ENCODE data around the gene GOLGA6C. TPM values are rescaled to one million over a fixed set of nuclear protein-coding genes. Genes with fewer than 3 reads are reported as not detected.

GOLGA6C gene
- total RNA-seq, 4 donors from 2014 or later, result not detected

GRCh38 chr15:75230016-75230343 is 28.2 kb upstream of the GOLGA6C start:
- no peak for TF ChIP-seq CTCF (IDR thresholded peaks at IDR 0.05)
- DNase-seq (ENCODE audit: low spot score) (no peak), ATAC-seq (ENCODE audit: low FRiP score) (no peak)

GRCh38 chr15:75230551-75231371 is 27.4 kb upstream of the GOLGA6C start:
- ATAC-seq (ENCODE audit: low FRiP score) (no peak), DNase-seq (ENCODE audit: low spot score) (no peak)
- no peak for TF ChIP-seq CTCF (IDR thresholded peaks at IDR 0.05)

- no peak for DNase-seq (ENCODE audit: low spot score)
- no peak for TF ChIP-seq CTCF (IDR thresholded peaks at IDR 0.05)
- ATAC-seq (ENCODE audit: low FRiP score), result no peak
These were observed 26.3 kb upstream of the GOLGA6C start for GRCh38 chr15:75231836-75232235.

GRCh38 chr15:75232252-75232813 is 25.8 kb upstream of the GOLGA6C start:
- no peak for TF ChIP-seq CTCF (IDR thresholded peaks at IDR 0.05)
- DNase-seq (ENCODE audit: low spot score) (no peak), ATAC-seq (ENCODE audit: low FRiP score) (no peak)

GRCh38 chr15:75232826-75233503 is 25.2 kb upstream of the GOLGA6C start:
- no peak for DNase-seq (ENCODE audit: low spot score)
- no peak for TF ChIP-seq CTCF (IDR thresholded peaks at IDR 0.05)
- ATAC-seq (ENCODE audit: low FRiP score), result no peak

- TF ChIP-seq CTCF (IDR thresholded peaks at IDR 0.05), result no peak
- DNase-seq (ENCODE audit: low spot score) (no peak), ATAC-seq (ENCODE audit: low FRiP score) (no peak)
These were observed 24.5 kb upstream of the GOLGA6C start for GRCh38 chr15:75233504-75234190.
